H1 (cell line): ENCODE data around the gene CCDC78. TPM values are rescaled to one million over a fixed set of nuclear protein-coding genes. Genes with fewer than 3 reads are reported as not detected.

Experiments used
- CHD2 ChIP-seq: IDR thresholded peaks from 2 replicates; pipeline ENCODE4 v1.6.1; 2012; ENCODE audit warnings: low read length, improper control_type of control experiment
- POLR2AphosphoS5 ChIP-seq: IDR thresholded peaks from 2 replicates; pipeline ENCODE4 v1.6.1; 2011; ENCODE audit warnings: low read depth, low read length
- TBP ChIP-seq: IDR thresholded peaks from 2 replicates; pipeline ENCODE4 v1.6.1; 2011; ENCODE audit warnings: low read depth, low read length, improper control_type of control experiment
- polyA plus RNA-seq, 7 experiments: library from polyadenylated mRNA; depleted of rRNA in 3 of 7; stranded (reverse) in 5 of 7; unstranded in 2 of 7; fragments of >200 nt in 5 of 7; fragments of 200-250 nt in 2 of 7; gene quantifications; 1 replicate in 5 of 7; 2 replicates in 1 of 7; 4 replicates in 1 of 7; pipeline versions ENCODE4 v1.2.1 to v1.2.3, GENCODE V29; 2011 to 2013; ENCODE audit warnings: missing spikeins in 2 of 7, mixed read lengths in 2 of 7
- total RNA-seq: library from RNA; stranded (reverse); fragmentation: NEBNext Ultra II Directional; extraction: Animal tissue kit (Norgen Biotek cat#: 25700); gene quantifications from 2 replicates; pipeline ENCODE4 v1.2.1, GENCODE V29; 2021

The CCDC78 gene
- total and polyA plus RNA-seq, 2 of the 8 experiments (the other 6 are each of a cell fraction or from before 2014, with no cell fraction given): 7.1 to 8.5 TPM

DNA sequence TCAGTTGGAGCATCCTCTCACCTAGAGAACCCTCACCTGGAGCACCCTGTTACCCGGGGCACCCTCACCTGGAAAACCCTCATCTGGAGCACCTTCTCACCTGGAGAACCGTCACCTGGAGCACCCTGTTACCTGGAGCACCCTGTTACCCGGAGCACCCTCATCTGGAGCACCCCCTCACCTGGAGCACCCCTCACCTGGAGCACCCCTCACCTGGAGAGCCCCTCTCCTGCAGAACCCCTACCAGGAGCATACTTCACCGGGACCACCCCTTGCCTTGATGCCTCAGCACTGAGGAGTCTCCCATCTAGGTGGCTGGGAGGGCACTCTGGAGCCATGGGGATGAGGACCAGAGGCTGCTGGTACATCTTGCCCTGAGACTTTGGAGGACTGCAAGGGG is 17.3 kb downstream of the CCDC78 start (continued):
- no peak for TF ChIP-seq CHD2
- no peak for TF ChIP-seq TBP
- no peak for TF ChIP-seq POLR2AphosphoS5
